MG63 (cell line): ENCODE measurements around the gene BAIAP2L1. TPM values are rescaled to one million over a fixed set of nuclear protein-coding genes. Genes with fewer than 3 reads are reported as not detected.
A peak's percentile ranks its signal among the peaks of the same experiment; 100 is the strongest.
"Not testable (repeated sequence)": the region's sequence is repeated elsewhere in the genome, so short reads cannot be mapped to it uniquely, and the experiment has no call there.

Experiments used
- DNase-seq: peaks from one replicate; pipeline ENCODE4 v3.0.0-alpha.2; 2020
- H3K27me3 ChIP-seq: fragments of 250-450 bp; sonication (Bioruptor Pico); 2 replicates; pipeline ENCODE4 v1.5.1; 2020; ENCODE audit warnings: mild to moderate bottlenecking, moderate library complexity
- H3K36me3 ChIP-seq: fragments of 250-450 bp; sonication (Bioruptor Pico); 2 replicates; pipeline ENCODE4 v1.5.1; 2020; ENCODE audit warnings: mild to moderate bottlenecking, moderate library complexity
- H3K4me3 ChIP-seq: fragments of 250-450 bp; sonication (Bioruptor Pico); 2 replicates; pipeline ENCODE4 v1.5.1; 2020; ENCODE audit warnings: mild to moderate bottlenecking, moderate library complexity
- H3K9me3 ChIP-seq: fragments of 250-450 bp; sonication (Bioruptor Pico); 2 replicates; pipeline ENCODE4 v1.5.1; 2020; ENCODE audit warnings: mild to moderate bottlenecking, moderate library complexity
- total RNA-seq: library from RNA; depleted of rRNA; stranded (reverse); fragments of >200 nt; shearing (Covaris generic); gene quantifications from 2 replicates; pipeline ENCODE4 v1.2.3, GENCODE V29; 2014; ENCODE audit warnings: low replicate concordance; rRNA removed

Gene BAIAP2L1, protein sequence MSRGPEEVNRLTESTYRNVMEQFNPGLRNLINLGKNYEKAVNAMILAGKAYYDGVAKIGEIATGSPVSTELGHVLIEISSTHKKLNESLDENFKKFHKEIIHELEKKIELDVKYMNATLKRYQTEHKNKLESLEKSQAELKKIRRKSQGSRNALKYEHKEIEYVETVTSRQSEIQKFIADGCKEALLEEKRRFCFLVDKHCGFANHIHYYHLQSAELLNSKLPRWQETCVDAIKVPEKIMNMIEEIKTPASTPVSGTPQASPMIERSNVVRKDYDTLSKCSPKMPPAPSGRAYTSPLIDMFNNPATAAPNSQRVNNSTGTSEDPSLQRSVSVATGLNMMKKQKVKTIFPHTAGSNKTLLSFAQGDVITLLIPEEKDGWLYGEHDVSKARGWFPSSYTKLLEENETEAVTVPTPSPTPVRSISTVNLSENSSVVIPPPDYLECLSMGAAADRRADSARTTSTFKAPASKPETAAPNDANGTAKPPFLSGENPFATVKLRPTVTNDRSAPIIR
- 9.6 and 11.0 TPM in 2 replicates for total RNA-seq

DNA sequence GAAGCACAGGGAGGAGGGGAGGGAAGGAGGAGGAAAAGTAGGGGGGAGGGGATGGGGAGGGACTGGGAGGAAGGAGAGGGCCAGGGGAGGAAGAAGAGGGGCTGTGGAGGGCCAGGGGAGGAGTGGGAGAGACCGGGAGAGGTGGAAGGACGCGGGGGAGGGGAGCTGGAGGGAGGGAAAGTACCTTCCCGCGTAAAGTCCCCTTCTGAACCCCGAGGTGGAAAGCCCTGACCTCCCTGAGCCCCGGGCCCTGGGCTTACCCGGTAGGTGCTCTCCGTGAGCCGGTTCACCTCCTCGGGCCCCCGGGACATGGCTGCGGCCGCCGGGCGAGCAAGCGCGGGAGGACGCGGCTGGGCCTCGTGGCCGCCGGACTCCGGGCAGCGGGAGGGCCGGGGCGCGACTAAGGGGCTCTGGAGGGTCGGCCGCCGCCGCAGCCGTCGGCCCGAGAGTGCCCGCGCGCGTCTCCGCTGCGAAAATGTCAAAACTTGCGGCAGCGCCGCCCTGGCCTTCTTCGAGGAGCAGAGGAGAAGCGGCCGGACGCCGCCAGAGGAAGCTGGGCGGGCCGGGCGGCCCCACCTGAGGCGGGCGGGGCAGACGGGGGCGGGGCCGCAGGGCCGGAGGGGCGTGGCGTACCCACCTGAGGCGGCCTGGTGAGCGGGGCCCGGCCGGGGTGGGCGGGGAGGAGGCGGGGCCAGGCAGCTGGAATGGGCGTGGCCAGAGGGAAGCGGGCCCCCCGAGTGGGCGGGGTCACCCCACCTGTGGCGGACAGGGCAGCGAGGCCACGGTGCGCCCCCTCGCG is at the start of gene BAIAP2L1:
Gene BAIAP2L1 (minus strand): TSS at position 549 of the 799 bp plus-strand sequence. CDS start 238 bp downstream, at position 311.
- Histone ChIP-seq H3K9me3 (no peaks in the 10 kb centered on the region), H3K27me3 (no peaks in the 10 kb centered on the region), H3K4me3 (peak within 1 kb of the TSS; percentile 51), H3K36me3 (no peaks in the 10 kb centered on the region)
- DNase-seq: peak; percentile 76

DNA sequence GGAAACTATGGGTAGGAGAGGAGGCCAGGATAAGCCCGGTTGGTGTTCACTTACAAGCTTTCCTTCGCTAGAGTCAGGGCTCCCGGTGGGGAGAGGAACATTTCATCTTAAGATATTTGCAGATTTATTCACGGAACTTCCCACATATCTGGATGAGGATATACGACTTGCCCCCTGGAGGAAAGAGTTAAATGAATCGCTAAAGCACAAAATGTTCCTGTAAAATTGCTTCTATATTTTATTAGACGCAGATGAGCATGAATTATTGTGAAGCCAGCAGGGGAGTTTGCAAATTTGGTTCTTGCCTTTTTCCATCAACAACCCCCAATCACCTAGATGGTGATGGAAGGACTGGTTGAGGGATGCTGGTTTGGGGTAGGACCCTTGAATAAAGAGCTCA is 47.9 kb upstream of the BAIAP2L1 start:
- DNase-seq: no peak
- H3K4me3 ChIP-seq: no peak overlapping the region

DNA sequence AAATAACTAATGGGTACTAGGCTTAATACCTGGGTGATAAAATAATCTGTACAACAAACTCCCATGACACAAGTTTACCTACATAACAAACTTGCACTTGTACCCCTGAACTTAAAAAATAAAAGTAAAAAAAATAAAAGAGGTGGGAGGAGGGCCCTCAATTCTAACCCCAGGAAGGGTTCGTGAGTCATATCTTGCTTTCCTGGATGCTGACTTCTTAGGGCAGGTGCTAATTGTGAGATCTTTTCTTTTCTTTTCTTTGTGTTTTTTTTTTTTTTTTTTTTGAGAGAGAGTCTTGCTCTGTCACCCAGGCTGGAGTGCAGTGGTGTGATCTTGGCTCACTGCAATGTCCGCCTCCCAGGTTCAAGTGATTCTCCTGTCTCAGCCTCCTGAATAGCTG is 40.1 kb upstream of the BAIAP2L1 start:
- H3K36me3 ChIP-seq, H3K9me3 ChIP-seq, H3K27me3 ChIP-seq, H3K4me3 ChIP-seq, DNase-seq: not testable (repeated sequence)

More for the DNA sequence above, 47.9 kb upstream of the BAIAP2L1 start:
- Histone ChIP-seq H3K9me3 (no peaks in the 10 kb centered on the region), H3K36me3 (no peaks in the 10 kb centered on the region), H3K27me3 (no peaks in the 10 kb centered on the region)

DNA sequence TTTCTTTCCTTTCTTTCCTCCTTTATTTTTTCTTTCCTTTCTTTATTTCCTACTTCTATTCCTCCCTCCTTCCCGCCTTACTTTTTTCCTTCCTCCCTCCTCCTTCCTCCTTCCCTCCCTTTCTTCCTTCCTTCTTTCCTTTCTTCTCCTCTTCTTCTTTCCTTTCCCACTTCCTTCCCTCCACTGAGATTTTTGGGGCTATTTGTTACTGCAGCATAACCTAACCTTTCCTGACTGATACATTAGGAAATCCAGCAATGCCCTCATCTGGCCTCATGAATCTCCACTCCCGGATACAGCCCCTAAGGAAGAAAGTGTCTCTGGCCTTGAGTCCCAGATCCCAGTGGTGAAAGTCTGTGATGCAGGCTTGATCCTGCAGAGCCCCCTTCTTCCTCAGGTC is 38.6 kb upstream of the BAIAP2L1 start:
- Histone ChIP-seq H3K4me3 (no peak overlapping the region), H3K9me3 (no peaks in the 10 kb centered on the region), H3K36me3 (no peaks in the 10 kb centered on the region), H3K27me3 (no peaks in the 10 kb centered on the region)
- no peak for DNase-seq

DNA sequence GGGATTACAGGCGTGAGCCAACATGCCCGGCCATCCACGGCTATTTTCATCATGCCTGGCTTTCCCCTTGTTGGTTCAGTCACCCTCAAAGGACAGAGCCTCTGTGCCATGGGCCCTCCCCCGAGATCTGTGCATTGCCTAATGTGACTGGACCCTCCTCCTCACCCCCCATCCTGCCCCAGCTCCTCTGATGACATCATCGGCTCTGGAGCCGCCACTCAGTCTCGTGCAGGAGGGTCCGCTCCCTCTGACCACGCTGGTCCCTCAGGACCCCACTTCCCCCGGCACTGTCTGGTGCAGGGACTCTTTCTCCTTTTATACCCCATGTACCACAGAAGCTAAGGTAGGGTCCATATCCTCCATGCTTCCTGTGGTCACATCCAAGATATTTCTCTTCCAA is 33.2 kb upstream of the BAIAP2L1 start:
- DNase-seq: no peak
- H3K36me3 ChIP-seq: no peaks in the 10 kb centered on the region
- no peaks in the 10 kb centered on the region for H3K9me3 ChIP-seq
- H3K4me3 ChIP-seq: no peak overlapping the region
- no peaks in the 10 kb centered on the region for H3K27me3 ChIP-seq

DNA sequence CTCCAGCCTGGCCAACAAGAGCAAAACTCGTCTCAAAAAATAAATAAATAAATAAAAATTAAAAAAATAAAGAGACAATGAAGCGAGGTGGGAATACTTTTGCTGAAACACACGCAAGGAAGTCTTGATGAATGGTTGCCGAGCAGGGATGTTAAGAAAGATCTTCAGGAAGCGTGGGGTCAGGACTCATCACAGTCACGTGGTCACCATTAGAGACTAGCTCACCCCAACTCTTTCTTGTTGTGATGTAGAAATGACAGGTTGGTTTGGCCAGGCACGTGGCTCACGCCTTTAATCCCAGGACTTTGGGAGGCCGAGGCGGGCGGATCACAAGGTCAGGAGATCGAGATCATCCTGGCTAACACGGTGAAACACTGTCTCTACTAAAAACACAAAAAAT is 28.9 kb upstream of the BAIAP2L1 start:
- DNase-seq: no peak
- Histone ChIP-seq H3K27me3 (no peaks in the 10 kb centered on the region), H3K4me3 (no peak overlapping the region), H3K9me3 (no peaks in the 10 kb centered on the region), H3K36me3 (no peaks in the 10 kb centered on the region)

DNA sequence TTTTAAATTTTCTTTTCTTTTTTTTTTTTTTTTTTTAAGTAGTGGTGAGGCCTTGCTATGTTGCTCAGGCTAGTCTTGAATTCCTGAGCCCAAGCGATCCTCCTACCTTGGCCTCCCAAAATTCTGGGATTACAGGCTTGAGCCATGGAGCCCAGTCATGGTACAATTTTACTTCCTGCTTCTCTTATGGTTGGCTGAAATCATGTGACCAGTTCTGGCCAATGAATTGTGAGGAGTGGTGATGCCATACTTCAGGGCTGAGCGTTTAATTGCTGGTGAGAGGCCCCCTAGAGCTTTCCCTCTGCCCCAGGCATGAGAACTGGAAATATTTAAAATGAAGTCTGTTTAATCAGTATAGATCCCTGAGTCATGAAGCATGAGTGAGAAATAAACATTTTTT is 22.2 kb upstream of the BAIAP2L1 start:
- peak; percentile 9 for DNase-seq
- Histone ChIP-seq H3K4me3 (no peak overlapping the region), H3K9me3 (no peaks in the 10 kb centered on the region), H3K36me3 (no peaks in the 10 kb centered on the region), H3K27me3 (no peaks in the 10 kb centered on the region)

DNA sequence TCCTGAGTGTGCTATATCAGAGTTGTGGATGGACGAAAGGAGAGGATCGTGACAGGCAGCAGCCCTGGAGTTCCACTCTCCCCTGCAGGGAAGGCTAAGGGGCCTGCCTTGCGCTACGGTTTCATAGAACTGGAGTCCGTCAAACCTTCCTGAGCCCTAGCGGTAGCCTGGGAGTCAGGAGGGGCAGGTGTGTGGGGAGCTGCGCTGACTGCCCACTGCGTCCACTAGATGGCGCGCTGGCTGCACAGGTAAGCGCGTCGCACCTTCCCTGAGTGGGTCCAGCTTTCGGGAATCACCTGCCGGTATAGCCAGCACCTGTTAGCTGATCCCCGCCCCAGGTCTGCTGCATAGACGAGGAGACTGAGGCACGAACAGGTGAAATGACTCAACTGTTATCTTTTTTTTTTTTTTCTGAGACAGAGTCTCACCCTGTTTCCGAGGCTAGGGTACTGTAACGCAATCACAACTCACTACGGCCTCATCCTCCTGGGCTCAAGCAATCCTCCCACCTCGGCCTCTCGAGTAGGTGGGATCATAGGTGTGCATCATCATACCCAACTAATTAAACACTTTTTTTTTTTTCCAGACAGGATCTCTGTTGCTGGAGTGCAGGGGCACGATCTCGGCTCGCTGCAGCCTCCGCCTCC is 20.2 kb upstream of the BAIAP2L1 start:
- no peak overlapping the region for H3K4me3 ChIP-seq
- no peaks in the 10 kb centered on the region for H3K27me3 ChIP-seq
- no peak for DNase-seq
- no peaks in the 10 kb centered on the region for H3K9me3 ChIP-seq
- H3K36me3 ChIP-seq: no peaks in the 10 kb centered on the region

DNA sequence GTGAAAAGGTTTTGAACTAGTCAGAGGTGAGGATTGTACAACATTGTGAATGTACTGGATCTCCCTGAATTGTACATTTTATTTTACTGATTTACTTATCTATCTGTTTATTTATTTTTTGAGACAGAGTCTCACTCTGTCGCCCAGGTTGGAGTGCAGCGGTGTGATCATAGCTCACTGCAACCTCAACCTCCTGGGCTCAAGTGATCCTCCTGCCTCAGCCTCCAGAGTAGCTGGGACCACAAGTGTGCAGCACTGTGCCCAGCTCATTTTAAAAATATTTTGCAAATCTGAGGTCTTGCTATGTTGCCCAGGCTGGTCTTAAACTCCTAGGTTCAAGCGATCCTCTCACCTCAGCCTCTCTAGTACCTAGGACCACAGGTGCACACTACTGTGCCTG is 19.1 kb upstream of the BAIAP2L1 start:
- H3K4me3 ChIP-seq, H3K27me3 ChIP-seq, H3K36me3 ChIP-seq, H3K9me3 ChIP-seq, DNase-seq: not testable (repeated sequence)

DNA sequence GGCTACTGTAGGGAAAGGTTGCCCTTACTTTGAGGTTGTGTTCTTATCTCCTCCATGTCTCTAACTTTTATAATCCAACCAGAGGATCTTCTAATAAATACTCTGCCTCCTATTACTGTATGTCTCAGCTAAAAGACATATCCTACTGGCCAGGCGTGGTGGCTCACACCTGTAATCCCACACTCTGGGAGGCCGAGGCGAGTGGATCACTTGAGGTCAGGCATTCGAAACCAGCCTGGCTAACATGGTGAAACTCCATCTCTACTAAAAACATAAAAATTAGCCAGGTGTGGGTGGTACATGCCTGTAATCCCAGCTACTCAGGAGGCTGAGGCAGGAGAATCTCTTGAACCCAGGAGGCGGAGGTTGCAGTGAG is 18.4 kb upstream of the BAIAP2L1 start:
- H3K27me3 ChIP-seq, H3K9me3 ChIP-seq, H3K36me3 ChIP-seq, DNase-seq, H3K4me3 ChIP-seq: not testable (repeated sequence)

DNA sequence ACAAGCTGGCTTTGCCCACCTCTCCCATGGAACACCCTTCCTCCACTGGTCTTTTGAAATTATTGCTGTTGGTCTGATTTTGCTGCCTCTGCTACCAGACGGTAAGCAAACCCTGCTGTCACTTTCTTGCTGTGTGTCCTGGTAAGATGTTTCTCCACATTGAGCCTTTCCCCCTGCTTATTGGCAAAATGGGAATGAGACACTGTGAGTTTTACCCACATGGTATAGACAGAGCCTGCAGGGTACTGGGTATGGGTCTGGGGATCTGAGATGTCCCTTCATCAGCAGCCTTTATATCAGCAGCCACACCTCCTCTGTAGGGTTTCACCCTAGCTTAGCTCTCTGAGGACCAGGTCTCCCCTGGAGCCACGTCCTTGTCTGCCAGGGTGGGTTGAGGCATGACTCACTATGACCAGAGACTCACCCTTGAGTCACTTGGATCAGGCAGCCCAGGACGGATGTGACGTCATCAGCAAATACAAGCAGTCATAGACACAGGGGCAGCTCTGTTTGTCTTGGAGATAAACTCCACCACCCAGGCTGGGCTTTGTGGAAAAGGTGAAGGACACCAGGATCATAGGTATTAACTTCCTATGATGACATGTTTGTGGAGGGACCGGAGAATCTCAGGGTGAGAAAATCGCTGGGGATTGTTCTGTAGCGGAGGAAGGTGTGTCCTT is 17.9 kb upstream of the BAIAP2L1 start:
- no peaks in the 10 kb centered on the region for H3K27me3 ChIP-seq
- H3K4me3 ChIP-seq: no peak overlapping the region
- H3K9me3 ChIP-seq: no peaks in the 10 kb centered on the region
- peak; percentile 90 for DNase-seq
- no peaks in the 10 kb centered on the region for H3K36me3 ChIP-seq

DNA sequence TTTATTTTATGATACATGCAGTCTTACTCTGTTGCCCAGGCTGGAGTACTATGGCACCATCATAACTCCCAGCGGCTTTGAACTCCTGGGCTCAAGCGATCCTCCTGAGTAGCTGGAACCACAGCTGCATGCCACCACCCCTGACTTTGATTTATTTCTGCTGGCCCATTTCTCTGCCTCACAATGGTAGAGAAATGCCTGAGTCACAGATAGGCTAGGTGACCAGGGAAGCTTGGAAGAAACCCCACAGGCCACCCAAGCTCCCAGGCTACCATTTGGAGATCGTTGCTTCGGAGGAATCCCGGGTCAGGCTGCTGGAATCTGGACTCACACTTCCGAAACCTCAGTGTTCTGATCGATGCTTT is 17.4 kb upstream of the BAIAP2L1 start:
- Histone ChIP-seq H3K9me3 (no peaks in the 10 kb centered on the region), H3K36me3 (no peaks in the 10 kb centered on the region), H3K4me3 (no peak overlapping the region), H3K27me3 (no peaks in the 10 kb centered on the region)
- DNase-seq: peak; percentile 13

DNA sequence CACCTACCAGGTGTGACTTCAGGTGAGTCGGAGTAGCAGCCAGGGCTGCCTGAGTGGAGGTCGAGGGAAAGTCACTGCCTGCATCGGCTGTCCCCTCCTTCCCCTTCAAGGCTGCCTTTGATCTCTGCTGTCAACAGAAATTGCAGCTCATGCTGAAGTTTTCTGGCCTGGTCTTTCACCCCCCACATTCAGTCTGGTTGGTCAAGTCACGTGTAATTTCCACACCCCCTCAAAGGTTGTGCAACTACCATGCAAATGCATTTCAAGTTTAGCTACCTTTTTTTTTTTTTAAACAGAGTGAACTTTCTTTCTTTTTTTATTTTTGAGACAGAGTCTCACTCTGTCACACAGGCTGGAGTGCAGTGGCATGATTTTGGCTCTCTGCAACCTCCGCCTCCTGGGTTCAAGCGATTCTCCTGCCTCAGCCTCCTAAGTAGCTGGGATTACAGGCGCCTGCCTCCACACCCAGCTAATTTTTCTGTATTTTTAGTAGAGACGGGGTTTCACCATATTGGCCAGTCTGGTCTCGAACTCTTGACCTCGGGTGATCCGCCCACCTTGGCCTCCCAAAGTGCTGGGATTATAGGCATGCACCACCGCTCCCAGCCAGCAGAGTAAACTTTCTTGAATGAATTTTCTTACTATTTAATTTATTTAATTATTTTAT is 16.8 kb upstream of the BAIAP2L1 start:
- not testable (repeated sequence) for H3K9me3 ChIP-seq, H3K36me3 ChIP-seq, DNase-seq, H3K4me3 ChIP-seq, H3K27me3 ChIP-seq

DNA sequence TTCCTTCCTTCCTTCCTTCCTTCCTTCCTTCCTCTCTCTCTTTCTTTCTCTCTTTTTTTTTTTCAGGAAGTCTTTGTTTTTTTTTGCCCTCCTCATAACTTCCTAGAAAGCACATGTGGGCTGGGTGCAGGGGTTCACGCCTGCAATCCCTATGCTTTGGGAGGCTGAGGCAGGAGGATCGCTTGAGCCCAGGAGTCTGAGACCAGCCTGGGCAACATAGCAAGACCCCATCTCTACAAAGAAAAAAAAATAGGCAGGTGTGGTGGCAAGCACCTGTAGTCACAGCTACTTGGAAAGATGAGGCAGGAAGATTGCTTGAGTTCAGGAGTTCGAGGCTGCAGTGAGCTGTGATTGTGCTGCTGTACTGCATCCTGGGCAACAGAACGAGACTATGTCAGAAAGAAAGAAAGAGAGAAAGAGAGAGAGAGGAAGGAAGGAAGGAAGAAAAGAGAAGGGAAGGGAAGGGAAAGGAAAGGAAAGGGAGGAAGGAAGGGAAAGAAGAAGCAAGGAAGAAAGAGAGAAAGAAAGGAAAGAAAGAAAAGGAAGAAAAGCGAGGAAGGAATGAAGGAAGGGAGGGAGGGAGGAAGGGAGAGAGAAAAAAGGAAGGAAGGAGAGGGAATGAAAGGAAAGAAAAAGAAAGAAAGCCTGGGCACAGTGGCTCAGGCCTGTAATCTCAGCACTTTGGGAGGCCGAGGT is 13.5 kb upstream of the BAIAP2L1 start:
- Histone ChIP-seq H3K36me3 (no peaks in the 10 kb centered on the region), H3K9me3 (no peaks in the 10 kb centered on the region), H3K4me3 (no peak overlapping the region), H3K27me3 (no peaks in the 10 kb centered on the region)
- no peak for DNase-seq

DNA sequence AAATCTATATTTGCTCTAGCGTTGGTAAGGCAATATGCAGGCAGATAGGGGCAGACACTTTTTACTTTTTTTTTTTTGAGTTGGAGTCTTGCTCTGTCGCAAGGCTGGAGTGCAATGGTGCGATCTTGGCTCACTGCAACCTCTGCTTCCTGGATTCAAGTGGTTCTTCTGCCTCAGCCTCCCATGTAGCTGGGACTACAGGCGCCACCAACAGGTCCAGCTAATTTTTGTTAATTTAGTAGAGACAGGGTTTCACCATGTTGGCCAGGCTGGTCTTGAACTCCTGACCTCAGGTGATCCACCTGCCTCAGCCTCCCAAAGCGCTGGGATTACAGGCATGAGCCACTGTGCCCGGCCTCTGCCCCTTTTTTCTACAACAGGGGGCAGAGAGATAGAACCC is 12.8 kb upstream of the BAIAP2L1 start:
- not testable (repeated sequence) for DNase-seq, H3K36me3 ChIP-seq, H3K4me3 ChIP-seq, H3K9me3 ChIP-seq, H3K27me3 ChIP-seq

DNA sequence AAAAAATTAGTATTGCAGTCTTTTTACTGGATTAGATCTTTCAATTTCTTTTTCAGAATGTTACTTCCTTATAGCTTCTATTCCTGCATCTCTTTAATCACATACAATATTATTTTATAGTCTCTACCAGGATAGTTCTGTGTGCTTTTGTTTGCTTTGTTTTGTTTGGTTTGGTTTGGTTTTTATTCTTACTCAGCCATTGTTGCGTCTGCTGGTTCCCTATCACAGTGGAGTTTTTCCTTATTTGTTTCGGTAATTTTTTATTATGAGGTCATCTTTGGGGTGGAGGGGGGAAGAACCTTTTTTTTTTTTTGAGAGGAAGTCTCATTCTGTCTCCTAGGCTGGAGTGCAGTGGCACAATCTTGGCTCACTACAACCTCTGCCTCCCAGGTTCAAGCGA is 9.0 kb upstream of the BAIAP2L1 start:
- Histone ChIP-seq H3K36me3 (no peaks in the 10 kb centered on the region), H3K27me3 (no peaks in the 10 kb centered on the region), H3K4me3 (no peak overlapping the region), H3K9me3 (no peaks in the 10 kb centered on the region)
- DNase-seq: no peak
